HepG2 (cell line): ENCODE results near the gene TMEM121. TPM values are rescaled to one million over a fixed set of nuclear protein-coding genes. Genes with fewer than 3 reads are reported as not detected.

Source experiments
- ATAC-seq: fragments of 200-7000 bp; cut with Tn5 transposase; 3 replicates; pipeline ENCODE4 v1.9.1; 2020; ENCODE audit warnings: mild to moderate bottlenecking, moderate library complexity
- BruUV-seq: library from RNA; stranded (reverse); fragments of 400-500 nt; replicated peaks from 2 replicates; lab custom pipeline; 2021; lab: Mats Ljungman, UMichigan
- CTCF ChIA-PET: fragments of 300-600 bp; formaldehyde crosslinking; extraction: SDS; loops from one replicate; lab custom pipeline; 2021; ENCODE audit warnings: low total read pairs, inconsistent platforms, low intra/inter-chr PET ratio; lab: Yijun Ruan, JAX
- POLR2A ChIA-PET: fragments of 350-600 bp; sonication (Branson Sonifier 250); formaldehyde crosslinking; loops from one replicate; lab custom pipeline; 2020; ENCODE audit warnings: antibody characterized with exemption, inconsistent platforms; lab: Yijun Ruan, JAX
- DNase-seq: peaks from one replicate; pipeline ENCODE4 v3.0.0-alpha.2; 2015; ENCODE audit warnings: low spot score
- FAIRE-seq: peaks from 3 replicates; lab custom pipeline; 2011; peaks lifted over from hg19 to GRCh38; lab: Jason Lieb, UNC
- H2AFZ ChIP-seq: one replicate; pipeline ENCODE4 v1.6.1; 2011; ENCODE audit warnings: low read length, inconsistent platforms
- H3K27ac ChIP-seq: fragments of 300-600 bp; 3 replicates; pipeline ENCODE4 v1.8.0; 2011; ENCODE audit warnings: mixed run types, mild to moderate bottlenecking, mixed read lengths, low read length, inconsistent platforms; ENCODE audit not compliant: insufficient read depth; ENCODE audit errors: extremely low read length
- H3K27me3 ChIP-seq, 2 experiments: fragments of 200-600 bp in 1 of 2; 2 replicates in 1 of 2; 3 replicates in 1 of 2; pipeline versions ENCODE4 v1.6.0 to v1.8.0; 2011; ENCODE audit warnings: low read length in 2 of 2, mild to moderate bottlenecking in 2 of 2, moderate library complexity in 2 of 2, inconsistent platforms in 1 of 2; ENCODE audit not compliant: insufficient read depth in 2 of 2, control insufficient read depth in 1 of 2
- H3K36me3 ChIP-seq, 2 experiments: fragments of 200-600 bp in 1 of 2; replicated peaks in 1 of 2; 2 replicates in 1 of 2; 3 replicates in 1 of 2; pipeline versions ENCODE4 v1.5.1 to v1.8.0; 2011; ENCODE audit warnings: low read length in 2 of 2, inconsistent platforms in 1 of 2; ENCODE audit not compliant: insufficient read depth in 2 of 2, control insufficient read depth in 1 of 2
- H3K4me1 ChIP-seq: 2 replicates; pipeline ENCODE4 v1.5.1; 2012; ENCODE audit warnings: low read length, inconsistent platforms; ENCODE audit not compliant: insufficient read depth
- H3K4me2 ChIP-seq: 2 replicates; pipeline ENCODE4 v1.6.0; 2011; ENCODE audit warnings: low read depth, low read length, inconsistent platforms
- H3K4me3 ChIP-seq, 3 experiments: fragments of 200-600 bp in 1 of 3; sonication (generic), shearing (Covaris generic) in 1 of 3; replicated peaks in 1 of 3; 2 replicates each; pipeline ENCODE4 v1.5.1; 2011 to 2016; ENCODE audit warnings: low read length in 3 of 3, inconsistent platforms in 2 of 3, low read depth in 2 of 3, mild to moderate bottlenecking in 2 of 3, control low read depth in 1 of 3, mixed read lengths in 1 of 3; ENCODE audit not compliant: insufficient read depth in 1 of 3
- H3K79me2 ChIP-seq: one replicate; pipeline ENCODE4 v1.6.1; 2011; ENCODE audit warnings: low read length, inconsistent platforms; ENCODE audit not compliant: insufficient read depth
- H3K9ac ChIP-seq: 2 replicates; pipeline ENCODE4 v1.6.0; 2011; ENCODE audit warnings: mild to moderate bottlenecking, low read depth, low read length, inconsistent platforms; ENCODE audit not compliant: insufficient read depth
- H3K9me3 ChIP-seq: 2 replicates; pipeline ENCODE4 v1.5.1; 2012; ENCODE audit warnings: mild to moderate bottlenecking, low read length
- H4K20me1 ChIP-seq: 2 replicates; pipeline ENCODE4 v1.6.0; 2011; ENCODE audit warnings: inconsistent platforms, mild to moderate bottlenecking, low read length, moderate library complexity; ENCODE audit not compliant: insufficient read depth
- EZH2 ChIP-seq: conservative IDR thresholded peaks from 2 replicates; pipeline ENCODE4 v1.6.1; 2012; ENCODE audit warnings: mild to moderate bottlenecking, low read depth, low read length, moderate library complexity
- KDM5B ChIP-seq: sonication (generic); formaldehyde crosslinking; IDR thresholded peaks from 2 replicates; pipeline ENCODE4 v1.4.0; 2020; ENCODE audit warnings: missing genetic modification reagents, mild to moderate bottlenecking, borderline replicate concordance
- KLF6 ChIP-seq: IDR thresholded peaks from 2 replicates; pipeline ENCODE4 v1.8.0; 2016; ENCODE audit warnings: missing biosample characterization, missing genetic modification reagents
- LRRFIP1 ChIP-seq: sonication (generic); formaldehyde crosslinking; conservative IDR thresholded peaks from 2 replicates; pipeline ENCODE4 v1.4.0; 2020; ENCODE audit warnings: missing genetic modification reagents
- MAFK ChIP-seq, 2 experiments: IDR thresholded peaks in 1 of 2; conservative IDR thresholded peaks in 1 of 2; 2 replicates each; pipeline ENCODE4 v1.6.1; 2011; ENCODE audit warnings: improper control_type of control experiment in 2 of 2, low read length in 2 of 2
- PHF8 ChIP-seq: sonication (generic); formaldehyde crosslinking; IDR thresholded peaks from 2 replicates; pipeline ENCODE4 v1.5.0; 2020; ENCODE audit warnings: missing genetic modification reagents
- POLR2G ChIP-seq: fragments of 200-400 bp; formaldehyde crosslinking; IDR thresholded peaks from 2 replicates; pipeline ENCODE4 v1.6.1; 2018; ENCODE audit warnings: mild to moderate bottlenecking, low read depth, low read length, moderate library complexity
- TFE3 ChIP-seq: IDR thresholded peaks from 2 replicates; pipeline ENCODE4 v1.6.1; 2016
- ZMYM2 ChIP-seq: sonication (generic); formaldehyde crosslinking; IDR thresholded peaks from 2 replicates; pipeline ENCODE4 v1.8.0; 2022; ENCODE audit warnings: mild to moderate bottlenecking, missing genetic modification reagents
- ZNF101 ChIP-seq: sonication (generic); formaldehyde crosslinking; IDR thresholded peaks from 2 replicates; pipeline ENCODE4 v1.4.0; 2020; ENCODE audit warnings: mild to moderate bottlenecking, low read depth, missing genetic modification reagents, borderline replicate concordance
- ZNF263 ChIP-seq: sonication (generic); formaldehyde crosslinking; IDR thresholded peaks from 2 replicates; pipeline ENCODE4 v1.4.0; 2020; ENCODE audit warnings: missing genetic modification reagents
- ZNF326 ChIP-seq: sonication (generic); formaldehyde crosslinking; IDR thresholded peaks from 2 replicates; pipeline ENCODE4 v1.4.0; 2020; ENCODE audit warnings: missing genetic modification reagents, borderline replicate concordance
- ZNF562 ChIP-seq: sonication (generic); formaldehyde crosslinking; IDR thresholded peaks from 2 replicates; pipeline ENCODE4 v1.8.0; 2022; ENCODE audit warnings: missing genetic modification reagents, borderline replicate concordance
- ZNF619 ChIP-seq: sonication (generic); formaldehyde crosslinking; IDR thresholded peaks from 2 replicates; pipeline ENCODE4 v1.4.0; 2020; ENCODE audit warnings: mild to moderate bottlenecking, missing genetic modification reagents
- ZNF724P ChIP-seq: sonication (generic); formaldehyde crosslinking; IDR thresholded peaks from 2 replicates; pipeline ENCODE4 v1.8.0; 2022; ENCODE audit warnings: missing genetic modification reagents, borderline replicate concordance
- WGBS: methylation state at CpG from one replicate; pipeline ENCODE4 v1.1.6; 2017; ENCODE audit warnings: low lambda C conversion rate; 5-methylcytosine and 5-hydroxymethylcytosine counted together
- in situ Hi-C: cut with HindIII; loops from 2 replicates; pipeline ENCODE4 v1.10.0; 2017; ENCODE audit warnings: low pct_unique_long_range_greater_than_20kb; ENCODE audit not compliant: extremely low pct_ligation_motif_present
- intact Hi-C: fragments of 100-400 bp; cut with micrococcal nuclease; formaldehyde crosslinking; loops from one replicate; pipeline ENCODE4 v1.10.0; 2022; ENCODE audit not compliant: unreplicated experiment
- polyA plus RNA-seq, 8 experiments: library from polyadenylated mRNA; depleted of rRNA in 3 of 8; stranded (reverse) in 7 of 8; unstranded in 1 of 8; fragments of >200 nt; fragmentation: Illumina TruSeq in 4 of 8; extraction: Trizol in 4 of 8; gene quantifications; 2 replicates each; pipeline versions ENCODE4 v1.2.1 to v1.2.3, GENCODE V29; 2011 to 2016; ENCODE audit warnings: low read depth in 4 of 8, missing spikeins in 1 of 8, mixed read lengths in 1 of 8; ENCODE audit not compliant: insufficient read depth in 1 of 8
- total RNA-seq, 5 experiments: library from RNA; depleted of rRNA; stranded (reverse); fragments of >200 nt; fragmentation: Illumina TruSeq; extraction: Trizol; gene quantifications; 2 replicates each; pipeline ENCODE4 v1.2.3, GENCODE V29; 2016; ENCODE audit warnings: low read depth in 1 of 5

Gene TMEM121
- total and polyA plus RNA-seq, 2 of the 13 experiments (the other 11 are each of a cell fraction or from before 2014, with no cell fraction given), result 6.6 to 19.0 TPM

GRCh38 chr14:105505101-105505500, 21.3 kb upstream of the TMEM121 start:
- BruUV-seq, result no TSS peak
- in situ Hi-C loops, result no loop called here
- Histone ChIP-seq H3K27ac (no peak overlapping the region), H2AFZ (no peak overlapping the region), H3K4me2 (peak overlapping the region; percentile 73), H3K79me2 (no peaks in the 10 kb centered on the region), H3K36me3 (no peaks in the 10 kb centered on the region), H3K4me3 (peak overlapping the region in 1 of 3 experiments; percentile 41; a peak in 1 of 6 replicates), H3K27me3 (peaks cover 2 to 34% of the 10 kb centered on the region in 2 experiments; a peak in 4 of 5 replicates), H4K20me1 (no peaks in the 10 kb centered on the region), H3K9me3 (no peaks in the 10 kb centered on the region), H3K4me1 (peaks cover 54% of the 10 kb centered on the region), H3K9ac (no peak overlapping the region)
- no peak for TF ChIP-seq ZNF326 (CRISPR knock-in tag)
- TF ChIP-seq TFE3, result no peak
- no peak for TF ChIP-seq EZH2
- no peak for TF ChIP-seq ZNF724P (CRISPR knock-in tag)
- TF ChIP-seq PHF8 (CRISPR knock-in tag), result no peak
- no peak for TF ChIP-seq KDM5B (CRISPR knock-in tag)
- TF ChIP-seq ZNF263, result no peak
- no peak for TF ChIP-seq ZNF562 (CRISPR knock-in tag)
- TF ChIP-seq ZNF619 (CRISPR knock-in tag), result no peak
- TF ChIP-seq ZMYM2 (CRISPR knock-in tag), result no peak
- no peak for TF ChIP-seq MAFK (conservative IDR thresholded peaks at IDR 0.05 in 1 of 2, IDR thresholded peaks at IDR 0.05 in 1 of 2; ENCODE audit: low read length in 2 of 2)
- no peak for TF ChIP-seq LRRFIP1
- TF ChIP-seq POLR2G, result no peak
- TF ChIP-seq KLF6 (CRISPR knock-in tag), result no peak
- no peak for TF ChIP-seq ZNF101 (CRISPR knock-in tag)
- intact Hi-C loops, result no loop called here
- POLR2A ChIA-PET, result interaction anchor here (1.0 kb wide), 1 partner anchor 9 kb away, joined by 5 read pairs; no protein-coding TSS in a partner anchor
- CTCF ChIA-PET, result no interaction called here
- 51% methylated on average over 12 of the region's 16 CpGs for whole genome bisulfite sequencing
- FAIRE-seq (no peak), DNase-seq (no peak), ATAC-seq (no peak)
